GM12891 (cell line): ENCODE results near the gene CTDP1.

Experiments used
- POLR2AphosphoS5 ChIP-seq: IDR thresholded peaks from 2 replicates; pipeline ENCODE4 v1.6.1; 2011; ENCODE audit warnings: low read depth, low read length, control low read depth
- POU2F2 ChIP-seq: IDR thresholded peaks from 2 replicates; pipeline ENCODE4 v1.6.1; 2011; ENCODE audit warnings: low read depth, mild to moderate bottlenecking, control low read depth, low read length, moderate library complexity
- TAF1 ChIP-seq: IDR thresholded peaks from 2 replicates; pipeline ENCODE4 v1.6.1; 2011; ENCODE audit warnings: low read depth, low read length, control low read depth

GRCh38 chr18:79650959-79651358, 28.6 kb upstream of the CTDP1 start:
- TF ChIP-seq POU2F2 (no peak), POLR2AphosphoS5 (no peak), TAF1 (no peak)
